A549 (cell line): ENCODE results near the gene POLDIP3. TPM values are rescaled to one million over a fixed set of nuclear protein-coding genes. Genes with fewer than 3 reads are reported as not detected.

Experiments
- ATAC-seq, 2 experiments: fragments of 200-7000 bp in 1 of 2; fragments of >200 bp in 1 of 2; cut with Nextera tagmentation in 1 of 2; cut with Tn5 transposase in 1 of 2; 3 replicates each; pipeline versions ENCODE4 v1.8.0 to v1.9.1; 2018 to 2020; ENCODE audit warnings: mild to moderate bottlenecking in 1 of 2, moderate library complexity in 1 of 2
- CTCF ChIA-PET: fragments of 300-600 bp; sonication (Branson Sonifier 250); formaldehyde crosslinking; extraction: SDS; loops from one replicate; lab custom pipeline; 2021; ENCODE audit warnings: antibody characterized with exemption, inconsistent platforms; lab: Yijun Ruan, JAX
- POLR2A ChIA-PET: fragments of 350-600 bp; formaldehyde crosslinking; extraction: SDS; loops from one replicate; lab custom pipeline; 2021; ENCODE audit warnings: antibody characterized with exemption, inconsistent platforms; lab: Yijun Ruan, JAX
- DNase-seq, 2 experiments: peaks; one replicate each; pipeline versions ENCODE4 v3.0.0 to v3.0.0-alpha.2; 2011 to 2016; ENCODE audit warnings: low read depth in 1 of 2, low spot score in 1 of 2
- FAIRE-seq: peaks from 2 replicates; lab custom pipeline; 2011; peaks lifted over from hg19 to GRCh38; lab: Jason Lieb, UNC
- H3K27ac ChIP-seq, 2 experiments: fragments of >200 bp; sonication (Bioruptor Twin); formaldehyde crosslinking; 3 replicates each; pipeline ENCODE4 v1.5.1; 2016 to 2017
- H3K4me1 ChIP-seq: fragments of >200 bp; sonication (Bioruptor Twin); formaldehyde crosslinking; 3 replicates; pipeline ENCODE4 v1.6.1; 2016
- H3K4me2 ChIP-seq: fragments of >200 bp; sonication (Bioruptor Twin); formaldehyde crosslinking; 3 replicates; pipeline ENCODE4 v1.6.1; 2016
- H3K4me3 ChIP-seq: fragments of >200 bp; sonication (Bioruptor Twin); formaldehyde crosslinking; 3 replicates; pipeline ENCODE4 v1.5.1; 2016
- H3K9me3 ChIP-seq: fragments of >200 bp; sonication (Bioruptor Twin); formaldehyde crosslinking; 3 replicates; pipeline ENCODE4 v1.6.1; 2016
- ATOH8 ChIP-seq: fragments of 250-450 bp; sonication (Bioruptor Pico); IDR thresholded peaks from 2 replicates; pipeline ENCODE4 v1.5.0; 2020; ENCODE audit warnings: low read depth, mild to moderate bottlenecking, moderate library complexity
- BCL3 ChIP-seq: fragments of >200 bp; sonication (Bioruptor Twin); formaldehyde crosslinking; IDR thresholded peaks from 3 replicates; pipeline ENCODE4 v1.6.1; 2016
- CHD2 ChIP-seq: fragments of 150-350 bp; IDR thresholded peaks from 2 replicates; pipeline ENCODE4 v1.6.1; 2014; ENCODE audit warnings: low read length; ENCODE audit not compliant: partially characterized antibody
- CHD4 ChIP-seq: fragments of 200-600 bp; sonication (generic); IDR thresholded peaks from 2 replicates; pipeline ENCODE4 v1.6.1; 2016; ENCODE audit warnings: antibody characterized with exemption, mild to moderate bottlenecking, borderline replicate concordance
- EHF ChIP-seq: fragments of 250-450 bp; sonication (Bioruptor Pico); IDR thresholded peaks from 2 replicates; pipeline ENCODE4 v1.5.0; 2020; ENCODE audit warnings: mild to moderate bottlenecking
- EHMT2 ChIP-seq: fragments of 200-600 bp; sonication (generic); IDR thresholded peaks from 2 replicates; pipeline ENCODE4 v1.6.1; 2016; ENCODE audit warnings: antibody characterized with exemption, low read depth, mild to moderate bottlenecking, moderate library complexity
- ELK1 ChIP-seq: fragments of 150-350 bp; IDR thresholded peaks from 2 replicates; pipeline ENCODE4 v1.6.1; 2014; ENCODE audit warnings: low read depth, mild to moderate bottlenecking, low read length
- ESRRA ChIP-seq: fragments of 150-350 bp; IDR thresholded peaks from 2 replicates; pipeline ENCODE4 v1.6.1; 2014; ENCODE audit warnings: mild to moderate bottlenecking, low read length, borderline replicate concordance
- FOSB ChIP-seq: fragments of 250-450 bp; sonication (Bioruptor Pico); IDR thresholded peaks from 2 replicates; pipeline ENCODE4 v1.5.0; 2020; ENCODE audit warnings: mild to moderate bottlenecking, moderate library complexity
- FOSL2 ChIP-seq, 2 experiments: fragments of 450-650 bp in 1 of 2; fragments of >200 bp in 1 of 2; sonication (Bioruptor Twin) in 1 of 2; formaldehyde crosslinking; IDR thresholded peaks; 2 replicates each; pipeline versions ENCODE4 v1.5.0 to v1.6.1; 2016 to 2020; ENCODE audit warnings: mild to moderate bottlenecking in 1 of 2, moderate library complexity in 1 of 2
- GATA3 ChIP-seq: IDR thresholded peaks from 2 replicates; pipeline ENCODE4 v1.6.1; 2012; ENCODE audit warnings: borderline replicate concordance
- HEYL ChIP-seq: fragments of 250-450 bp; sonication (Bioruptor Pico); IDR thresholded peaks from 2 replicates; pipeline ENCODE4 v1.8.0; 2021; ENCODE audit warnings: mild to moderate bottlenecking, moderate library complexity
- HOXA7 ChIP-seq: fragments of 250-450 bp; sonication (Bioruptor Pico); IDR thresholded peaks from 2 replicates; pipeline ENCODE4 v1.5.0; 2020; ENCODE audit warnings: mild to moderate bottlenecking, moderate library complexity
- JUN ChIP-seq, 2 experiments: fragments of >200 bp; sonication (Bioruptor Twin); formaldehyde crosslinking; IDR thresholded peaks; 2 replicates in 1 of 2; 3 replicates in 1 of 2; pipeline ENCODE4 v1.6.1; 2016 to 2017
- KDM1A ChIP-seq: fragments of 200-600 bp; sonication (generic); IDR thresholded peaks from 2 replicates; pipeline ENCODE4 v1.6.1; 2016; ENCODE audit warnings: low read depth, mild to moderate bottlenecking
- MAZ ChIP-seq: fragments of 150-350 bp; IDR thresholded peaks from 2 replicates; pipeline ENCODE4 v1.6.1; 2014; ENCODE audit warnings: antibody characterized with exemption, low read depth, low read length, borderline replicate concordance
- MYC ChIP-seq: IDR thresholded peaks from 2 replicates; pipeline ENCODE4 v1.6.1; 2012; ENCODE audit warnings: mild to moderate bottlenecking, inconsistent platforms, low read length, improper control_type of control experiment, borderline replicate concordance
- POLR2AphosphoS2 ChIP-seq: conservative IDR thresholded peaks from 2 replicates; pipeline ENCODE4 v1.6.1; 2012; ENCODE audit warnings: low read length, improper control_type of control experiment, inconsistent platforms
- REST ChIP-seq: fragments of 200-600 bp; sonication (generic); IDR thresholded peaks from 2 replicates; pipeline ENCODE4 v1.6.1; 2016; ENCODE audit warnings: antibody characterized with exemption, mild to moderate bottlenecking, moderate library complexity
- RFX5 ChIP-seq: fragments of 450-650 bp; IDR thresholded peaks from 2 replicates; pipeline ENCODE4 v1.7.1; 2014; ENCODE audit warnings: antibody characterized with exemption, mild to moderate bottlenecking, moderate library complexity
- ZNF302 ChIP-seq: fragments of 250-450 bp; sonication (Bioruptor Pico); IDR thresholded peaks from 2 replicates; pipeline ENCODE4 v1.9.0; 2021; ENCODE audit warnings: inconsistent platforms, mild to moderate bottlenecking, moderate library complexity
- ZSCAN20 ChIP-seq: fragments of 250-450 bp; sonication (Bioruptor Pico); IDR thresholded peaks from 2 replicates; pipeline ENCODE4 v1.8.0; 2022; ENCODE audit warnings: mild to moderate bottlenecking, moderate library complexity
- WGBS: methylation state at CpG from one replicate; pipeline ENCODE4 v1.1.6; 2017; ENCODE audit errors: missing lambda C conversion rate; 5-methylcytosine and 5-hydroxymethylcytosine counted together
- polyA plus RNA-seq, 4 experiments: library from polyadenylated mRNA; depleted of rRNA in 3 of 4; stranded (reverse); fragments of >200 nt; fragmentation: RNase III in 1 of 4; extraction: RNeasy Plus Mini Kit Qiagen cat#74134 plus additional on column Dnase treatment in 1 of 4; gene quantifications; 2 replicates in 3 of 4; 3 replicates in 1 of 4; pipeline ENCODE4 v1.2.3, GENCODE V29; 2011 to 2017

The POLDIP3 gene
- polyA plus RNA-seq, 2 of the 4 experiments (the other 2 are of a cell fraction) = 31.5 to 31.8 TPM

GRCh38 chr22:42612336-42612735, 2.3 kb downstream of the POLDIP3 start:
- Histone ChIP-seq H3K27ac (no peak overlapping the region), H3K4me2 (peak overlapping the region; percentile 96), H3K9me3 (no peaks in the 10 kb centered on the region), H3K4me3 (no peak overlapping the region), H3K4me1 (peaks cover 37% of the 10 kb centered on the region)
- ChIA-PET POLR2A (no interaction called here), CTCF (interaction anchor here (0.6 to 1.5 kb wide), 3 partner anchors 9 to 478 kb away, joined by 3 read pairs; partner anchors contain the start of gene CYB5R3)
- 92% methylated on average over 11 of the region's 11 CpGs for WGBS
- no peak for FAIRE-seq
- TF ChIP-seq ZNF302 (no peak), MYC (no peak), FOSB (no peak), REST (no peak), BCL3 (no peak), EHMT2 (no peak), GATA3 (no peak), HOXA7 (CRISPR knock-in tag) (no peak), RFX5 (no peak)
- ATAC-seq = no peak
- no peak for DNase-seq

- no peak overlapping the region for H3K4me3 ChIP-seq
- DNase-seq (no peak), FAIRE-seq (no peak), ATAC-seq (no peak)
- TF ChIP-seq FOSL2 (IDR thresholded peaks at IDR 0.05) (no peak), FOSL2 (CRISPR knock-in tag; IDR thresholded peaks at IDR 0.05) (no peak), EHMT2 (no peak), HOXA7 (CRISPR knock-in tag) (no peak)
- 82% methylated on average over 1 of the region's 1 CpG for WGBS
- ChIA-PET POLR2A (no interaction called here), CTCF (interaction anchor here (0.6 to 1.5 kb wide), 3 partner anchors 9 to 49 kb away, joined by 3 read pairs; partner anchors contain the start of gene CYB5R3)
- H3K4me1 ChIP-seq = peaks cover 34% of the 10 kb centered on the region
- no peak overlapping the region for H3K4me2 ChIP-seq
- no peak overlapping the region for H3K27ac ChIP-seq
- H3K9me3 ChIP-seq = no peaks in the 10 kb centered on the region
Observed at GRCh38 chr22:42611051-42611450, 3.6 kb downstream of the POLDIP3 start.

GRCh38 chr22:42610186-42610585, 4.5 kb downstream of the POLDIP3 start:
- TF ChIP-seq JUN (IDR thresholded peaks at IDR 0.05) (no peak), POLR2AphosphoS2 (no peak)

GRCh38 chr22:42608823-42609361, 5.8 kb downstream of the POLDIP3 start:
- FAIRE-seq (no peak), DNase-seq (no peak), ATAC-seq (peak; percentile 45 to 51; a peak in 4 of 6 replicates)
- no peaks in the 10 kb centered on the region for H3K9me3 ChIP-seq
- H3K4me1 ChIP-seq = peaks cover 33% of the 10 kb centered on the region
- CTCF ChIA-PET = interaction anchor here (0.6 to 1.3 kb wide), 2 partner anchors 96 to 470 kb away, joined by 3 read pairs; no protein-coding TSS in a partner anchor
- H3K27ac ChIP-seq = peak overlapping the region in 1 of 2 experiments; percentile 59; a peak in 3 of 6 replicates
- POLR2A ChIA-PET = no interaction called here
- 61% methylated on average over 11 of the region's 11 CpGs for WGBS
- peak overlapping the region; percentile 25; the same call in 1 of the 3 replicates for H3K4me2 ChIP-seq
- no peak overlapping the region for H3K4me3 ChIP-seq
- TF ChIP-seq GATA3 (no peak), KDM1A (no peak), ATOH8 (CRISPR knock-in tag) (no peak), MAZ (no peak), ELK1 (no peak), CHD4 (no peak), FOSB (no peak), ESRRA (no peak), ZSCAN20 (CRISPR knock-in tag) (no peak), CHD2 (no peak), HEYL (no peak), EHF (CRISPR knock-in tag) (no peak)

More at GRCh38 chr22:42610186-42610585, 4.5 kb downstream of the POLDIP3 start:
- DNase-seq (no peak), FAIRE-seq (no peak), ATAC-seq (no peak)
- ChIA-PET CTCF (no interaction called here), POLR2A (no interaction called here)
- no peak overlapping the region for H3K4me3 ChIP-seq
- peaks cover 33% of the 10 kb centered on the region for H3K4me1 ChIP-seq
- WGBS = 95% methylated on average over 5 of the region's 5 CpGs
- H3K9me3 ChIP-seq = no peaks in the 10 kb centered on the region
- no peak overlapping the region for H3K27ac ChIP-seq
- no peak overlapping the region for H3K4me2 ChIP-seq
